Activated CD4-positive, alpha-beta T cell treated with anti-CD3 and anti-CD28 coated beads, Interleukin-2, Interleukin-6, amounts not matched to agents 100 ng/mL and 50 ng/mL, durations not matched to agents 16 hours and 8 hours (primary cell): ENCODE data around the gene TXNDC11.
"Not testable (repeated sequence)": the region's sequence is repeated elsewhere in the genome, so short reads cannot be mapped to it uniquely, and the experiment has no call there.

Experiments used
- DNase-seq: peaks from one replicate; pipeline ENCODE4 v3.0.0-alpha.2; 2020

TXNDC11 gene, protein sequence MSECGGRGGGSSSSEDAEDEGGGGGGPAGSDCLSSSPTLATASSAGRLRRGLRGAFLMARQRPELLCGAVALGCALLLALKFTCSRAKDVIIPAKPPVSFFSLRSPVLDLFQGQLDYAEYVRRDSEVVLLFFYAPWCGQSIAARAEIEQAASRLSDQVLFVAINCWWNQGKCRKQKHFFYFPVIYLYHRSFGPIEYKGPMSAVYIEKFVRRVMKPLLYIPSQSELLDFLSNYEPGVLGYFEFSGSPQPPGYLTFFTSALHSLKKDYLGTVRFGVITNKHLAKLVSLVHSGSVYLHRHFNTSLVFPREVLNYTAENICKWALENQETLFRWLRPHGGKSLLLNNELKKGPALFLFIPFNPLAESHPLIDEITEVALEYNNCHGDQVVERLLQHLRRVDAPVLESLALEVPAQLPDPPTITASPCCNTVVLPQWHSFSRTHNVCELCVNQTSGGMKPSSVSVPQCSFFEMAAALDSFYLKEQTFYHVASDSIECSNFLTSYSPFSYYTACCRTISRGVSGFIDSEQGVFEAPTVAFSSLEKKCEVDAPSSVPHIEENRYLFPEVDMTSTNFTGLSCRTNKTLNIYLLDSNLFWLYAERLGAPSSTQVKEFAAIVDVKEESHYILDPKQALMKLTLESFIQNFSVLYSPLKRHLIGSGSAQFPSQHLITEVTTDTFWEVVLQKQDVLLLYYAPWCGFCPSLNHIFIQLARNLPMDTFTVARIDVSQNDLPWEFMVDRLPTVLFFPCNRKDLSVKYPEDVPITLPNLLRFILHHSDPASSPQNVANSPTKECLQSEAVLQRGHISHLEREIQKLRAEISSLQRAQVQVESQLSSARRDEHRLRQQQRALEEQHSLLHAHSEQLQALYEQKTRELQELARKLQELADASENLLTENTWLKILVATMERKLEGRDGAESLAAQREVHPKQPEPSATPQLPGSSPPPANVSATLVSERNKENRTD

DNA sequence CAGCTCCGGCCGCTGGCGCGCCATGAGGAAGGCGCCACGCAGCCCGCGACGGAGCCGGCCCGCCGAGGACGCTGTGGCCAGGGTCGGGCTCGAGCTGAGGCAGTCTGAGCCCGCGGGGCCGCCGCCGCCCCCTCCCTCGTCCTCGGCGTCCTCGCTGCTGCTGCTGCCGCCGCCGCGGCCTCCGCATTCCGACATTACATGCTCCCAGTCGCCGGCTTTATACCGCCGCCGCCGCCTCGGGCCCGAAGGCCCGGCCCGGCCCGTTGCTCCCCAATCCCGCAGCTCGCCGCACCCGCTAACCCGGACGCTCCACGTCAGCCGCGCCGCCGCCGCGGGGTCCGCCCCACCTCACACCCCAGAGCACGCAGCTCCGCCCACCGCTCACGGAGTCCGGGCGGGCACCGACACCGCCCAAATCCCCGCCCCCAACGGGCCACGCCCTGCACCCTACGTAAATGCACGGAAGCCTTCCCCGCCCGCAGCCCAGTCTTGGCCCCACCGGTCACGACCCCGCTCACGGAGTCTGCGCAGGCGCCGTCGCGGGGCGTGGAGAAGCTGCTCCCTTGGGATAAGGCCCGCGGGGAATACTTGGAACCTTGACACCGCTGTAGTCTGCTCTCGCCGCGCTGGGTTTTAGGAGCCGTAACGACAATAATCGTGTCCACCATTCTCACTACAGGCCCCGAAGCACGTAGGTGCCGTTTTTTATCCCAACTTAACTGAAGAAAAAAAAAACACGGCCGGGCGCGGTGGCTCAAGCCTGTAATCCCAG is at the start of gene TXNDC11:
Gene TXNDC11, minus strand, starts transcription at position 322 of the 772 bp plus-strand sequence. Its CDS starts 127 bp downstream, at position 195.
- DNase-seq = peak; percentile 100

DNA sequence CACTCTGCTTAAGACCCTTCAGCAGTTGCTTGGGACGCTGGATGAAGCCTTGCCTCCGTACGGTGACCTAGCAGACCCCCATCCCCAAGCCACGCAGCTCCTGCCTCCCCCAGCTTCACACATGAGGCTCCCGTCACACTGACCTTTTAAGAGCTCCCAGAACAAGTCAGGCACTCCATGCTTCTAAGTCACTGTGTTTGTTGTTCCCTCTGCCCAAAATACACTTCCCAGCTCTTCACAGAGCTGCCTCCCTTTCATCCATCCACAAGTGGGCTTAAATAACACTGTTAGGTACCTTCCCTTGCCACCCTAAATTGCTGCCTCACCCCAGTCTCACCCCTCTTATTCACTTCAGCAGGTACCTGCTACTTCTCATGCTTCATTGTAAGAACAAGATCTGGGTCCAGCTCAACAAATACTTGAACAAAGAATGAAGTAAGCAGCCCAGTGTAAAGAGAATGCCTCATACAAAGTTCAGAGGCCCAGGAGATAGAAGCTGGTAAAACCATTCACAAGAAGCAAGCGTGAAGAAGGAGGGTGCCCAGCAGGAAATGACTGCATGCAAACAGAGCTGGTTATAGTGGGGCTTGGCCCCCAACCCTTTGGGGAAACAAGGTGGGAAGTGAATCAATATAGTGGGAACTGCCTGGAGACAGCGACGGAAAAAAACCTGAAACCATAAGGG is 48.6 kb upstream of the TXNDC11 start:
- no peak for DNase-seq

DNA sequence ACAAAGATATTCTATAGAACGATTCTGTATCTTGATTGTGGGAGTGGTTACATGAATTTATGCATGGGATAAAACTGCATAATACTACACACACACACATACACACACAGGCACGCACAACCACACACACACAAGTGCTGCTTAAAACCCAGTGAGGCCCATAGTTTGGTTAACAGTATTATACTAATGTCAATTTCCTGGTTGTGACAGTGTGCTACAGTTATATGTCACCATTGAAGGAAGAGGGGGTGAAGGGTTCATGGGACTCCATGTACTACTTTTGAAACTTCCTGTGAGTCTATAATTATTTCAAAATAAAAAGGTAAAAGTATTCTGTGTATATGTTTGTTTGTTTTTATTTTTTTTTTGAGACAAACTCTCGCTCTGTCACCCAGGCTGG is 46.3 kb upstream of the TXNDC11 start:
- no peak for DNase-seq

DNA sequence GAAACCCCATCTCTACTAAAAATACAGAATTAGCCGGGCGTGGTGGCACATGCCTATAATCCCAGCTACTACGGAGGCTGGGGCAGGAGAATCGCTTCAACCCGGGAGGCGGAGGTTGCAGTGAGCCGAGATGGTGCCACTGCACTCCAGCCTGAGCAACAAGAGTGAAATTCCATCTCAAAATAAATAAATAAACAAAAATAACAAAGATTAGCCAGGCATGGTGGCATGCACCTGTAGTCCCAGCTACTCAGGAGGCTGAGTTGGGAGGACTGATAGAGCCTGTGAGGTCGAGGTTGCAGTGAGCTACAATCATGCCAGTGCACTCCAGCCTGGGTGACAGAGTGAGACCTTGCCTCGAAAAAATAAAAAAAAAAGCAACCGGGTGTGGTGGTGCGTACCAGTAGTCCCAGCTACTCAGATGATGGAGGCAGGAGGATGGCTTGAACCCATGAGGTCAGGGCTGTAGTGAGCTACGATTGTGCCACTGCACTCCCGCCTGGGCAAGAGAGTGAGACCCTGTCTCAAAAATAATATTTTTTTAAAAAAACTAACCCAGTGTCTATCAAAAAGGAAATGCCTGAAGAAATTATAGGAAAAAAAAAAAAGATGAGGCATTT is 42.4 kb upstream of the TXNDC11 start:
- DNase-seq = not testable (repeated sequence)

DNA sequence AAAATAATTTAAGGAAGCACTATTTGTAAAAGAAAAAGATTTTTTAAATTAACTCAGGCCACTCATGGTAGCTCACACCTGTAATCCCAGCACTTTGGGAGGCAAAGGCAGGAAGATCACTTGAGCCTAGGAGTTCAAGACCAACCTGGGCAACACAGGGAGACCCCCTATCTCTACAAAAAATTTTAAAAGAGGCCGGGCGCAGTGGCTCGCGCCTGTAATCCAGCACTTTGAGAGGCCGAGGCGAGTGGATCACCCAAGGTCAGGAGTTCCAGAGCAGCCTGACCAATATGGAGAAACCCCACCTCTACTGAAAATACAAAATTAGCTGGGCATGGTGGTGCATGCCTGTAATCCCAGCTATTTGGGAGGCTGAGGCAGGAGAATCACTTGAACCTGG is 41.7 kb upstream of the TXNDC11 start:
- DNase-seq = not testable (repeated sequence)

DNA sequence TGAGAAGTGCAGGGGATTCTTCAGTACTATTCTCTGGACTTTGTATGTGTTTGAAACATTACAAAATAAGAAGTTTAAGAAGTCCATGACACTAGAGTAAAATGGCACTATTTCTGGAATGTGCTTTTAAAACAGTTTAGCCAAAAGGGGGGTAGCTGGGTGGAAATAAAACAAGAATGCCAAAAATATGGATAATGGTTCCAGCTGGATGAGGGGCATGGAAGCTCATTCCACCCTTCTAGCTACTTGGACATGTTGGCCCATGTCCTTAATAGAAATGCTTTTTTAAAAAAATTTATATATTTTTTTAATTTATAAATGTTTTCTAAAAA is 41.3 kb upstream of the TXNDC11 start:
- no peak for DNase-seq

DNA sequence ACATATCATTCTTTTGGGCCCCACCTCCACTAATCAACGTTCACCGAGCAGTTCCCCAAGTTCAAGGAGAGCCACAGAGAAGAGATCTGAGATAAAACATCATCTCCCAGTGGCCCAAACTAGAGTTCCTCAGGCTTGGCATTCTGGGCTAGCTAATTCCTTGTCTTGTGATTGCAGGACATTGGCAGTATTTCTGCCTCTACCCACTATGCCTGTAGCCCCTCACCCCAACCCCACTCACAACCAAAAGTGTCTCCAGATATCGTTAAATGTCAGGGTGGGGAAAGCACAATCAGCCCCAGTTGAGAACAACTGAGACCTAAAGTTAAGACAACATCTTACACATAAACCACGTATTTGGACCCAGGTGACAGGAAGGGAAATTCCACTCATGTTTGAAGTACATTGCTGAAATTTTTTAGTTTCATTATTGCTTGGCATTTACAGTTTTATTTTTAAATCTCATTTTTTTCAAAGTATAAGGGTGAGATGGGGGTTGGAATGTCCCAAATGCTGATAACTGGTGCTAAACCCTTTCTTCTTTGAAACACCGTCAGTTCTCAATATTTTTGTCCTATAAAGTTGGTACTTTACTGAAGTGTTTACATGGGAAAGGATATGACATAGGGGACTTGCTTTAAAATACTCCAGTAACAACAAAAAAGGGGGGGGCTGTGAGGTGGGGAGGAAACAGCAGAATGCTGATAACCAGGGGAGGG is 40.8 kb upstream of the TXNDC11 start:
- peak; percentile 82 for DNase-seq

DNA sequence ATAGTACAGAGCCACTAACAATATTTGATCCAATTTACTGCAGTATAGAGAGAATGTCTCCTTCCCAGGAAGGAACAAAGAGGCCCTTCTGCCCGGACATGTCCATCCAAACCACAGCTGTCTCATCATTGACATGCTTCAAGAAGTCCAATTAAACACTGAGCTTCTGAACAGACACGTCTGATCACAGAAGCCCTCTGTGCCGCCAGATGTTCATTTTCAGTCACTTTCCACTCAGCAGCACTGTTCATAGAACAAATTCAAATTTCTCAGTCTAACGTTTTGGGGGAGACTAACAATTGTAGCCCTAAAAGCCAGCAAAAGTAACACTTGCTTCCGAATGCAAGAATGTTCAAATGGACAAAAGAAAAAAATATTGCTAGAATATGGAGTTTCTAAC is 39.1 kb upstream of the TXNDC11 start:
- no peak for DNase-seq

DNA sequence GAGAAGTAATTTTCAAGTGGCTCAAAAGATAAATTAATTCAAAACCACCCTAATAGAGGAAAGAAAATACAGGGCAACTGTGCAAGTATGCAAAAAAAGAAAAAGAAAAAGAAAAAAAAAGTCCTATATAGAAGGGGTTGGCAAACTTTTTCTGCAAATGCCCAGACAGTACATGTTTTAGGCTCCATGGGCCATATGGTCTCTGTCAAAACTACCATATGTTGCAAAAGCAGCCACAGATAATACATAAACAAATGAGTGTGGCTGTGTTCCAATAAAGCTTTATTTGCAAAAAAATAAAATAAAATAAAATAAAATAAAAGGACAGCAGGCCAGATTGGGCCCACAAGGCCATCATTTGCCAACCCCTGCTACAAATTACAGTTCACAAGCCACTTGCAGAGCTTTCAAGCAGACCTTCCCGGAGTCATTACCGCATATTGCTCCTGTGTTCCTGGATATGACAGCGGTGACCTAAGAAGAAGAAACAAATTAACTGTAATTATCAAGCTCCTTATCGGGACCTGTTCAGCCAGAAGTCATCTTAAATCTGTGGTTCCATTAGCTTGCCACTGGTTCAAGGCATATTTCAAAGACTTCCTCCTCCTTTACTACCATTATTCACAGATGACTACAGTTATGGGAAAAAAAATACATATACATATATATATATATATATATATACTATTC is 38.5 kb upstream of the TXNDC11 start:
- DNase-seq = no peak

DNA sequence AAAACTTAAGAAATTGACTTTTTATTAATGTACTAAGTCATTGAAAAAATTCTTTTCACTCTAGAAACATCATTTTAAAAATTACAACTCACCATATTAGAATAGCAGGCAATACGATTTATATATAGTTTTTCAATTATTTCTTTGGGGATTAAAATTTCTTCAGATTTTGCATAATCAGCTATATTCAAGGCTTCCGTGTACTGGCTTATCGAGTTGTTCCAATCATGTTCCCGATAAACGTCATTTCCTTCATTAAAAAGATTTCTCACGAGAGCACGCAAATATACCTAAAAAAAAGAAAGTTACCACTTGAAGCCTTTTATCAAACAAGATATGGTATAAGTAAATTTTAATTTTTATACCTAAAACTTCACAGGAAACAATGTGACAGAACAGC is 36.4 kb upstream of the TXNDC11 start:
- DNase-seq = no peak

DNA sequence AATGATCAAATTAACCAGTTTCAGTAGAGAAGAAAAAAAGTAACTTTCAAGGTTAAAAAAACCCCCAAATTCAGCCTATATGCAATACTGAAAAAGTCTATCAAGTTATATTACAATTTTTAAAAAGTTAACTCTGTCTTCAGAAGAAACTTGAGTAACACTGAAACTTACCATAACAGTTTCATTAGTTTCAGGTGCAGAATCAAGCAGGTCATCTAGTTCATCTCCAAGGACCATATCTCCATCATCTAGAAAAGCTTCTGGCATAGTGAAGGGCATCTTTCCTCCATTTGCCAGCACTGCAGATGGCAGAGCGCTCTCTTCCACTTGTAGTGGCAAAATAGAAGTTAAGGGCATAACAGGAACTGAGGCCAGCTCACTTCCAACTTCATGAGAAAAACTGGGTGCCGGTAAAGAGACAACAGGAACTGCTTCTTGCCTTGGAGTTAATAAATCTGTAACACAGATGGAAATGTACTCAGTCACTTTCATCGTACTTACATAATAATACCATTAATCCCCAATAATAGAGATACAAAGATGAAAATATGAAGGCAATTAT is 31.5 kb upstream of the TXNDC11 start:
- DNase-seq = no peak

DNA sequence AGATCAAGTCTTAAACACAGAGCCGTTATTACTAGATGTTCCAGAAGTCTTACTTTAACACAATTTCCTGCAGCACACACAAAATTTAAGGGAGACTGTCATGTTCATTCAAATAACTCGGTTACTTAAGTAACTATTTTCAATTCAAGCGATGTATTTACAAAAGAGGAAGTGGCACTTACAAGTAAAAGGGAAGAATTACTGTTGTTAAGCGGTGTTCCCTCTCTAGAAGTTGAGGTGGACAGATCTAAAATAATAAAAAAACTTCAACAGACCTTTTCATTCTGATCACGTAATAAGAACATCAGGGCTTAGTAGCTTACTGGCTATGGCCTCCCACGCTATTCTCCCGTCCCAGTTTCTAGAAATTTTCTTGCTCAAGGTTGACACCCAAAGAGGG is 26.2 kb upstream of the TXNDC11 start:
- no peak for DNase-seq

DNA sequence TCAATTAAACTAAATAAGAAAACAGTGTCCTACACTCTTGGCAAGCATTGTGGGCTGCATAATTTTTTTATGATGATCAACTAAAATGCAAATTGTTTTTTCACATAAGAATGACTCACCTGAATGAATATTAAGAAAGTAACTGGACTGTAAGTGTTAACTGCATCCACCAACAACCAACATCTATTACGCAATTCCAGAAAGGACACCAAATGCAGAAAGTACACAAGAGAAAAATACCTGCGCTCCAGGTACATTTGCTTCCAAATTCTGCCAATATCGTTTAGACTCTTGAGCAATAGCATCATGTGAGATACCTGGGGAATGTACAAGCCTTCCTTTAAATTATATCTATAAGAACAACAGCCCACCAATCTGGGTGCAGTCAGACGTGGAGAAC is 19.8 kb upstream of the TXNDC11 start:
- DNase-seq = no peak

DNA sequence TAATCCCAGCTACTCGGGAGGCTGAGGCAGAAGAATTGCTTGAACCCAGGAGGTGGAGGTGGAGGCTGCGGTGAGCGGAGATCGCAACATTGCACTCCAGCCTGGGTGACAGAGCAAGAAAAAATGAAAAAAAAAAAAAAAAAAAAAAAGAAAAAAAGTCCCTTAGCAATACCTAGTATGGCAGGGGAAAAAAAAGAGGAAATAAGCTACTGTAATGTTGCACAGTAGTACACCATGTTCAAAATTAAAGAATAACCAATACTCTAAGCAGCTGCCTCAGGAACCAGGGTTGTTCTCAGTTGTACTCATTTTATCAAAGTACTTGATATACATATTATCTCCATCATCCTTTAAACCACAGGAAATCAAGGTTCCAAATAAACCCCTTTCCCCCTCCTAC is 17.3 kb upstream of the TXNDC11 start:
- no peak for DNase-seq

DNA sequence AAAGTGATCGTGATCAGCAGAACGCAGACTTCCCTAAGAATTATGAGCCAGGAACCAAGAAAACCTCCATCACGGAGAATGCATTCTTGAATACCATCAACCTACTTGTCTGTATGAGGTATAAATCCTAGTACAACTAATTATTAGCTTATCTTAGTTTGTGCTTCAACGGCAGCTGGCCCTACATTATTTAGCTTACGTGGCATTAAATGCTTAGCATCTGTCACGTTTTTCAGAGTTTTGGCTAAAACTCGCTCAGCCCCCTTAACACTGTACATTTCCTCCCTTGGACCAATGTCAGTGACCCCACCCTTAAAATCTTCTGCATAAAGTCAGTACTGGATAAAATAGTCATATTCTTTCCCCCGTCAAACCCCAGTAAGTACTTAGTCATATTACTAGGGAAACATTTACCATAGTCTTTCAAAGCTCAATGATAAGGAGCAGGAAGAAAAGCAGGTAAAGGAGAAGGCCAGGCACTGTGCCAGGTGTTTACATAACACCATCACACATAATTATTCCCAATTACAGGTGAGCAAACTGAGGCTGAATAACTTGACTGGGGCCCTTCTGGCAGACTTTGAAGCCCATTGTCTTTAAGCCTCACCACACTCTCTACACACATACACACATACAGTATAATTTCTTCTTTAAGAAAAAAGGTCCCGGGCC is 16.6 kb upstream of the TXNDC11 start:
- no peak for DNase-seq

DNA sequence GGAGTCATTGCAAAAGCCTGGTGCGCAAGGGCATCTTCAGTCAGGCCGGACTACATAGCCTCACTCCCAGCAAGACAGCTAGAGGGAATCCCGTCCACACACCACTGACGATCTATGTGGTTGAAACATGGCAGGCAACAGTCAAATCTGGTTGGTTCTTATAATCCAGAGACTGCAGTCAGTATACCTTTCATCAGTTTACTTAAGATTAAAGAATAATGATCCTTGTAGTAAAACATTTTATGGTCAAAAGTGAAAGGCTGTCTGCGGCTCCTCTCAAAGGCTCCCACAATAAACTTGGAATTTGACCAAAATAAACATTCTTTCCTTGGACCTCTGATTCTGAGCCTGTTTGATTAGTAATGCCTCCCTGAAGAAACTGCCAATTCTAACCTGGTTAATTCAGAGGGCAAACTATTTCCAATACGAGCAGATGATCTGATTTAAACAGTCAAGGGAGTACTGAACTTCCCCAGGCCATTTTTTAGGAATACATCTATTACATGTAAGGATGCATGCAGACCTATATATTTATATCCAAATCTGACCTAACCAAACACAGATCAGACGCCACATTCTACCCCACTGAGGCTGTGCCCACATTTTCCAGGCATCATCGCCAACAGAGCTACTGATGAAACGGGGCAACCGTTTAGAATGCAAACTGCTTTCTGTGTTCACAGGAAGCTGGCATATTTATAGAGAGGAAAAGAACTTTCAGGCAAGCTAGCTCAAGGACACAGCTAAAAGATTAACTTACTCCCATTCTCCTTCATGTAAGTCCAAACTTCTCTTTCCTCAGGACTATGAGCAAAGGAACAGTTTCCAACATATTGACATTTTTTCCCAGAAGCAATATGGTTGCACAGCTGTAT is 15.3 kb upstream of the TXNDC11 start:
- no peak for DNase-seq

DNA sequence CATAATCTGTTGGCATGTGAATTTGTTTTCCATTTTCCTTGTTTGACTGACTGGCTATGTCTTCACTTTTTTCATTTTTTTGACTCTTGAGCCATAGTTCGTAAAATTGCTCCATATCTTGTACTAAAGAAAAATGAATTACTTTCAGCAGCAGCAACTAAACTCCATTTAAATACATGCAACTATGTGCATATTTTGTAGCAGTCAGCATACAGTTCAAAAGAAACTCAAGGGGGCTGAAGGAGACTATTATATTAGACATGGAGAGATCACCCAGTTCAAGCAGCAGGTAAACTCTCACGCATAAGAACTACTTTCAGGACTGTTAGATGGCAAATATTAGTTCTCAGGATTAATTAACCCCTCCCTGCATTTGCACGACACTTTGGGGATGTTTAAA is 13.6 kb upstream of the TXNDC11 start:
- no peak for DNase-seq

DNA sequence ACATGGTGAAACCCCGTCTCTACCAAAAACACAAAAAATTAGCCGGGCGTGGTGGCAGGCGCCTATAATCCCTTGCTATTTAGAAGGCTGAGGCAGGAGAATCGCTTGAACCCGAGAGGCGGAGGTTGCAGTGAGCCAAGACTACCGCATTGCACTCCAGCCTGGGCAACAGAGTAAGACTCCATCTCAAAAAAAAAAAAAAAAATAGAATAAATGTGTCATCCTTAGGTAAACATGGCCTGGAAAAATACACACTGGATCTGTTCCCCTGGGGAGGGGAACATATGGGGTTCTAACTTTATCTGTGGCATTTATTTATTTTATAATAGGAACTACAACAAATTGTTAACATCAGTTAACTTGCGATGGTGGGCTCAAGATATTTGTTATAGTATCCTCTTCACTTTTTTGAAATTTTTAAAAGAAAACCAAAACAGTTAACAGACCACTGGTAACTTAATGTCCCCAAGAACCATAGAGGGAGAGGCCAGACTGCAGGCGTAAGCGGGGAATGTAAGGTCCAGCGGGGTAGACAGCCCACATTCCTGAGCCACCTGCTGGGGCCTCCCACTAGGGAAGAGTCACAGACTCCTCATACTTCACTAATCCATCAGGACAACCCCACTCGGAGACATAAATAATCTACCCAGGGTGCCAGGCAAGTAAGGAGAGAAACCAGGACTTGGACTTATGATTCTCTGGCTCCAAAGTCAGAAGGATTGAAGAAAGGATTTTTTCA is 12.5 kb upstream of the TXNDC11 start:
- no peak for DNase-seq
